Measurements from ENCODE around the gene ASB3.

- TF ChIP-seq GATA3 (IDR thresholded peaks at IDR 0.05; ENCODE audit: low read depth, low read length) (no peak), GATA2 (IDR thresholded peaks at IDR 0.05; ENCODE audit: low read depth, low read length) (no peak)
Measured at GRCh38 chr2:53828331-53828730, 41.6 kb upstream of the ASB3 start.
